GM12878 (cell line): Measurements from ENCODE around the gene GOSR1. TPM values are rescaled to one million over a fixed set of nuclear protein-coding genes. Genes with fewer than 3 reads are reported as not detected.

ENCODE experiments used
- ATAC-seq: fragments of 200-7000 bp; cut with Tn5 transposase; 3 replicates; pipeline ENCODE4 v1.9.1; 2020; ENCODE audit warnings: mild to moderate bottlenecking, moderate library complexity
- BruUV-seq: library from RNA; stranded (reverse); fragments of 400-500 nt; replicated peaks from 2 replicates; lab custom pipeline; 2021; lab: Mats Ljungman, UMichigan
- CTCF ChIA-PET: fragments of 300-600 bp; sonication (Branson Sonifier 250); formaldehyde crosslinking; extraction: SDS; loops from one replicate; lab custom pipeline; 2021; ENCODE audit warnings: inconsistent platforms; lab: Yijun Ruan, JAX
- POLR2A ChIA-PET: fragments of 350-600 bp; formaldehyde crosslinking; extraction: SDS; loops from one replicate; lab custom pipeline; 2021; ENCODE audit warnings: inconsistent platforms; lab: Charles Lee
- RAD21 ChIA-PET: fragments of 300-600 bp; sonication (Branson Sonifier 250); formaldehyde crosslinking; loops from one replicate; lab custom pipeline; 2023; ENCODE audit warnings: antibody characterized with exemption; ENCODE audit not compliant: unreplicated experiment; lab: Charles Lee
- SMC1A ChIA-PET: fragments of 300-600 bp; sonication (Branson Sonifier 250); formaldehyde crosslinking; loops from one replicate; lab custom pipeline; 2023; ENCODE audit not compliant: unreplicated experiment, uncharacterized antibody; lab: Charles Lee
- DNase-seq: peaks from one replicate; pipeline ENCODE4 v3.0.0-alpha.2; 2011; ENCODE audit warnings: low read depth, low spot score
- FAIRE-seq: peaks from 3 replicates; lab custom pipeline; 2011; peaks lifted over from hg19 to GRCh38; lab: Jason Lieb, UNC
- H2AFZ ChIP-seq: 2 replicates; pipeline ENCODE4 v1.6.0; 2011; ENCODE audit warnings: low read depth, low read length, control low read depth; ENCODE audit not compliant: control insufficient read depth
- H3K27ac ChIP-seq: 2 replicates; pipeline ENCODE4 v1.5.1; 2011; ENCODE audit warnings: control low read depth; ENCODE audit not compliant: control insufficient read depth, insufficient read depth
- H3K27me3 ChIP-seq, 2 experiments: replicated peaks in 1 of 2; 2 replicates each; pipeline versions ENCODE4 v1.6.0 to v1.6.1; 2011; ENCODE audit warnings: low read length in 1 of 2; ENCODE audit not compliant: control insufficient read depth in 2 of 2, insufficient read depth in 2 of 2
- H3K36me3 ChIP-seq, 2 experiments: 2 replicates each; pipeline ENCODE4 v1.5.1; 2011; ENCODE audit warnings: low read length in 1 of 2; ENCODE audit not compliant: control insufficient read depth in 2 of 2, insufficient read depth in 2 of 2
- H3K4me1 ChIP-seq: 2 replicates; pipeline ENCODE4 v1.6.1; 2011; ENCODE audit warnings: mild to moderate bottlenecking, low read length, moderate library complexity, mixed read lengths; ENCODE audit not compliant: control insufficient read depth, insufficient read depth
- H3K4me2 ChIP-seq: 2 replicates; pipeline ENCODE4 v1.6.0; 2011; ENCODE audit warnings: control low read depth; ENCODE audit not compliant: control insufficient read depth, insufficient read depth
- H3K4me3 ChIP-seq: fragments of 200-600 bp; sonication (generic); 2 replicates; pipeline ENCODE4 v1.5.1; 2016
- H3K79me2 ChIP-seq: 2 replicates; pipeline ENCODE4 v1.6.0; 2011; ENCODE audit warnings: low read length; ENCODE audit not compliant: control insufficient read depth, insufficient read depth
- H3K9ac ChIP-seq: 2 replicates; pipeline ENCODE4 v1.8.0; 2011; ENCODE audit warnings: low read length, control low read depth, mixed read lengths; ENCODE audit not compliant: control insufficient read depth, insufficient read depth
- H3K9me3 ChIP-seq: replicated peaks from 3 replicates; pipeline ENCODE4 v1.5.1; 2011; ENCODE audit warnings: mild to moderate bottlenecking, low read length; ENCODE audit not compliant: control insufficient read depth, insufficient read depth
- H4K20me1 ChIP-seq: 2 replicates; pipeline ENCODE4 v1.6.0; 2011; ENCODE audit not compliant: control insufficient read depth, insufficient read depth
- EED ChIP-seq: sonication (generic); IDR thresholded peaks from 2 replicates; pipeline ENCODE4 v1.6.1; 2016; ENCODE audit warnings: antibody characterized with exemption, low read depth
- ETV6 ChIP-seq, 2 experiments: fragments of 450-650 bp in 1 of 2; IDR thresholded peaks in 1 of 2; conservative IDR thresholded peaks in 1 of 2; 2 replicates each; pipeline ENCODE4 v1.6.1; 2014; ENCODE audit warnings: antibody characterized with exemption in 1 of 2, borderline replicate concordance in 1 of 2, low read depth in 1 of 2, mild to moderate bottlenecking in 1 of 2, moderate library complexity in 1 of 2
- IRF5 ChIP-seq: fragments of 450-650 bp; IDR thresholded peaks from 2 replicates; pipeline ENCODE4 v1.6.1; 2017; ENCODE audit warnings: borderline replicate concordance
- JUNB ChIP-seq: IDR thresholded peaks from 2 replicates; pipeline ENCODE4 v1.6.1; 2016; ENCODE audit warnings: antibody characterized with exemption, mild to moderate bottlenecking
- MEF2B ChIP-seq: fragments of 450-650 bp; IDR thresholded peaks from 2 replicates; pipeline ENCODE4 v1.6.1; 2018; ENCODE audit warnings: mild to moderate bottlenecking, moderate library complexity; ENCODE audit not compliant: partially characterized antibody, poor library complexity, severe bottlenecking
- MLLT1 ChIP-seq: fragments of 450-650 bp; IDR thresholded peaks from 2 replicates; pipeline ENCODE4 v1.6.1; 2016; ENCODE audit warnings: mild to moderate bottlenecking
- MTA2 ChIP-seq: fragments of 450-650 bp; IDR thresholded peaks from 2 replicates; pipeline ENCODE4 v1.6.1; 2016; ENCODE audit warnings: low read depth, mild to moderate bottlenecking, moderate library complexity
- MTA3 ChIP-seq: IDR thresholded peaks from 2 replicates; pipeline ENCODE4 v1.6.1; 2012; ENCODE audit warnings: low read length, inconsistent platforms, borderline replicate concordance
- POLR2A ChIP-seq: IDR thresholded peaks from 2 replicates; pipeline ENCODE4 v1.6.1; 2011; ENCODE audit warnings: low read depth, mild to moderate bottlenecking, low read length
- POLR2AphosphoS5 ChIP-seq: IDR thresholded peaks from 2 replicates; pipeline ENCODE4 v1.6.1; 2011; ENCODE audit warnings: mild to moderate bottlenecking, low read length, inconsistent platforms
- REST ChIP-seq: IDR thresholded peaks from 2 replicates; pipeline ENCODE4 v1.6.1; 2012; ENCODE audit warnings: mild to moderate bottlenecking, low read depth, low read length
- RUNX3 ChIP-seq: IDR thresholded peaks from 2 replicates; pipeline ENCODE4 v1.6.1; 2012; ENCODE audit warnings: low read length, inconsistent platforms
- SIN3A ChIP-seq: IDR thresholded peaks from 2 replicates; pipeline ENCODE4 v1.6.1; 2012; ENCODE audit warnings: low read depth, low read length, improper control_type of control experiment
- STAT1 ChIP-seq: fragments of 450-650 bp; conservative IDR thresholded peaks from 2 replicates; pipeline ENCODE4 v1.6.1; 2014; ENCODE audit warnings: antibody characterized with exemption, mild to moderate bottlenecking
- ZNF274 ChIP-seq: IDR thresholded peaks from one replicate; pipeline ENCODE4 v1.8.0; 2011; ENCODE audit not compliant: insufficient read length, insufficient read depth
- WGBS: methylation state at CpG from one replicate; pipeline ENCODE4 v1.1.6; 2016; ENCODE audit warnings: low lambda C conversion rate; ENCODE audit not compliant: insufficient replicate concordance, insufficient coverage; ENCODE audit errors: missing lambda C conversion rate; 5-methylcytosine and 5-hydroxymethylcytosine counted together
- in situ Hi-C: fragments of 300-500 bp; cut with MboI; formaldehyde crosslinking; loops from 9 replicates; pipeline ENCODE4 v1.14.3; 2018; ENCODE audit warnings: mixed read lengths
- intact Hi-C: fragments of 100-400 bp; cut with micrococcal nuclease; formaldehyde crosslinking; loops from one replicate; pipeline ENCODE4 v1.14.2; 2022; ENCODE audit not compliant: unreplicated experiment
- polyA plus RNA-seq, 11 experiments: library from polyadenylated mRNA; depleted of rRNA in 4 of 11; unstranded in 6 of 11; stranded (reverse) in 5 of 11; fragments of >200 nt; fragmentation: Nextera tagmentation in 4 of 11; fragmentation: Illumina TruSeq in 1 of 11; extraction: Ambion mirVana in 4 of 11; extraction: Trizol in 1 of 11; gene quantifications; 1 replicate in 1 of 11; 2 replicates in 10 of 11; pipeline versions ENCODE4 v1.2.1 to v1.2.3, GENCODE V29; 2011 to 2016; ENCODE audit warnings: inconsistent platforms in 2 of 11, missing spikeins in 2 of 11, low read depth in 1 of 11
- total RNA-seq, 4 experiments: library from RNA; depleted of rRNA in 3 of 4; stranded (reverse); fragments of >200 nt in 3 of 4; fragmentation: Illumina TruSeq in 1 of 4; extraction: Trizol in 1 of 4; gene quantifications; 2 replicates each; pipeline versions ENCODE4 v1.2.1 to v1.2.3, GENCODE V29; 2013 to 2021

Gene GOSR1
- total and polyA plus RNA-seq, 10 of the 15 experiments (the other 5 are each of a cell fraction or from before 2014, with no cell fraction given) = 21.4 to 99.3 (median 42.9) TPM

- FAIRE-seq = no peak
- no peak overlapping the region for H2AFZ ChIP-seq
- in situ Hi-C loops = no loop called here
Measured at GRCh38 chr17:30427611-30428010, 49.6 kb upstream of the GOSR1 start.

More at GRCh38 chr17:30427611-30428010, 49.6 kb upstream of the GOSR1 start:
- intact Hi-C loops = no loop called here
- H3K4me2 ChIP-seq = no peak overlapping the region
- 93% methylated on average over 1 of the region's 1 CpG for WGBS
- ATAC-seq (no peak), DNase-seq (no peak)
- H3K27me3 ChIP-seq = no peaks in the 10 kb centered on the region
- no peaks in the 10 kb centered on the region for H3K79me2 ChIP-seq
- ChIA-PET SMC1A (interaction anchor here (1.2 kb wide), 1 partner anchor 41 kb away, joined by 3 read pairs; no protein-coding TSS in a partner anchor), RAD21 (no interaction called here), CTCF (no interaction called here), POLR2A (no interaction called here)
- no peak overlapping the region for H3K4me3 ChIP-seq
- no peak overlapping the region for H3K27ac ChIP-seq
- no peaks in the 10 kb centered on the region for H3K9me3 ChIP-seq
- H4K20me1 ChIP-seq = no peaks in the 10 kb centered on the region
- H3K36me3 ChIP-seq = no peaks in the 10 kb centered on the region; a peak in 1 of 4 replicates
- no peak overlapping the region for H3K9ac ChIP-seq
- no TSS peak for BruUV-seq
- H3K4me1 ChIP-seq = no peaks in the 10 kb centered on the region
- no peak for TF ChIP-seq EED
- no peak for TF ChIP-seq JUNB
- TF ChIP-seq MTA2 = no peak
- no peak for TF ChIP-seq MTA3
- no peak for TF ChIP-seq POLR2A
- no peak for TF ChIP-seq STAT1
- no peak for TF ChIP-seq ETV6 (conservative IDR thresholded peaks at IDR 0.05 in 1 of 2, IDR thresholded peaks at IDR 0.05 in 1 of 2; ENCODE audit: borderline replicate concordance in 1 of 2, low read depth in 1 of 2)
- TF ChIP-seq MLLT1 = no peak
- no peak for TF ChIP-seq IRF5
- no peak for TF ChIP-seq MEF2B
- no peak for TF ChIP-seq REST
- TF ChIP-seq SIN3A = no peak
- TF ChIP-seq RUNX3 = no peak
- no peak for TF ChIP-seq POLR2AphosphoS5
- TF ChIP-seq ZNF274 = no peak
